Measurements from ENCODE around the gene CD300LD.

GRCh38 chr17:74543406-74543805 lies 48.7 kb downstream of the CD300LD start:
- TF ChIP-seq EZH2 (IDR thresholded peaks at IDR 0.05; ENCODE audit: borderline replicate concordance, low read depth, low read length, poor library complexity, severe bottlenecking) = no peak
- no peak for TF ChIP-seq CTCF (conservative IDR thresholded peaks at IDR 0.05; ENCODE audit: low read depth, low read length)

Data from A673 (cell line).